ENCODE data around the gene NRXN3. TPM values are rescaled to one million over a fixed set of nuclear protein-coding genes. Genes with fewer than 3 reads are reported as not detected.

Gene NRXN3
- total and polyA plus RNA-seq, 4 donors: 0.07 to 1.2 (median 0.23) TPM

GRCh38 chr14:78182722-78183121 lies 12.5 kb downstream of the NRXN3 start:
- Histone ChIP-seq H3K4me1 (ENCODE audit: control insufficient read depth in 4 of 4, insufficient read depth in 4 of 4, low read length in 3 of 4) (no peaks in the 10 kb centered on the region), H3K36me3 (ENCODE audit: control insufficient read depth in 4 of 4, insufficient read depth in 3 of 4, low read depth in 1 of 4, low read length in 3 of 4) (no peaks in the 10 kb centered on the region), H3K9ac (ENCODE audit: low read depth in 1 of 2, low read length in 2 of 2) (no peak overlapping the region), H3K27ac (ENCODE audit: low read depth in 1 of 2, low read length in 2 of 2) (no peak overlapping the region), H3K4me3 (ENCODE audit: low read depth in 1 of 3, low read length in 3 of 3) (no peak overlapping the region), H3K27me3 (ENCODE audit: control insufficient read depth in 4 of 4, insufficient read depth in 4 of 4, low read length in 3 of 4) (peaks cover 0 to 2% (median 0%) of the 10 kb centered on the region in 4 donors), H3K9me3 (ENCODE audit: control insufficient read depth in 4 of 4, low read length in 3 of 4) (no peaks in the 10 kb centered on the region)
- 59% methylated on average over 7 of the region's 7 CpGs for WGBS
- TF ChIP-seq YY1 (IDR thresholded peaks at IDR 0.05) (no peak), GABPA (IDR thresholded peaks at IDR 0.05 in 1 of 2, conservative IDR thresholded peaks at IDR 0.05 in 1 of 2) (no peak), MAX (IDR thresholded peaks at IDR 0.05) (no peak), RXRA (IDR thresholded peaks at IDR 0.05) (no peak), TAF1 (conservative IDR thresholded peaks at IDR 0.05) (no peak), ZBTB33 (IDR thresholded peaks at IDR 0.05) (no peak), FOXA1 (IDR thresholded peaks at IDR 0.05) (no peak), ATF3 (IDR thresholded peaks at IDR 0.05) (no peak), FOXA2 (IDR thresholded peaks at IDR 0.05) (no peak), CTCF (IDR thresholded peaks at IDR 0.05; ENCODE audit: low read depth, low read length, missing input control) (no peak), HNF4A (conservative IDR thresholded peaks at IDR 0.05) (no peak)
- DNase-seq (ENCODE audit: low spot score): no peak

GRCh38 chr14:78184157-78184556 lies 14.0 kb downstream of the NRXN3 start:
- no peak for DNase-seq (ENCODE audit: low spot score)
- Histone ChIP-seq H3K9me3 (ENCODE audit: control insufficient read depth in 4 of 4, low read length in 3 of 4) (no peaks in the 10 kb centered on the region), H3K36me3 (ENCODE audit: control insufficient read depth in 4 of 4, insufficient read depth in 3 of 4, low read depth in 1 of 4, low read length in 3 of 4) (no peaks in the 10 kb centered on the region), H3K4me1 (ENCODE audit: control insufficient read depth in 4 of 4, insufficient read depth in 4 of 4, low read length in 3 of 4) (no peaks in the 10 kb centered on the region), H3K27ac (ENCODE audit: low read depth in 1 of 2, low read length in 2 of 2) (no peak overlapping the region), H3K27me3 (ENCODE audit: control insufficient read depth in 4 of 4, insufficient read depth in 4 of 4, low read length in 3 of 4) (peaks cover 0 to 2% (median 0%) of the 10 kb centered on the region in 4 donors), H3K4me3 (ENCODE audit: low read depth in 1 of 3, low read length in 3 of 3) (no peak overlapping the region), H3K9ac (ENCODE audit: low read depth in 1 of 2, low read length in 2 of 2) (no peak overlapping the region)
- TF ChIP-seq HNF4G (IDR thresholded peaks at IDR 0.05) (no peak), REST (IDR thresholded peaks at IDR 0.05) (no peak), GABPA (IDR thresholded peaks at IDR 0.05 in 1 of 2, conservative IDR thresholded peaks at IDR 0.05 in 1 of 2) (no peak), SP1 (IDR thresholded peaks at IDR 0.05) (no peak), FOXA2 (IDR thresholded peaks at IDR 0.05) (no peak)
- 89% methylated on average over 5 of the region's 5 CpGs for WGBS
